ENCODE data around the gene RNF157. TPM values are rescaled to one million over a fixed set of nuclear protein-coding genes. Genes with fewer than 3 reads are reported as not detected.

RNF157 gene
- total and polyA plus RNA-seq, 10 of the 15 experiments (the other 5 are each of a cell fraction or from before 2014, with no cell fraction given): 1.4 to 15.9 (median 9.6) TPM

GRCh38 chr17:76104896-76105231 lies 135.4 kb downstream of the RNF157 start:
- Histone ChIP-seq H3K4me1 (ENCODE audit: control insufficient read depth, insufficient read depth, low read length) (peaks cover 6% of the 10 kb centered on the region), H3K27ac (ENCODE audit: control insufficient read depth, insufficient read depth) (no peak overlapping the region), H3K9ac (ENCODE audit: control insufficient read depth, insufficient read depth, low read length) (no peak overlapping the region), H3K79me2 (ENCODE audit: control insufficient read depth, insufficient read depth, low read length) (peaks cover 14% of the 10 kb centered on the region), H3K4me3 (no peak overlapping the region), H2AFZ (ENCODE audit: control insufficient read depth, low read depth, low read length) (no peak overlapping the region), H4K20me1 (ENCODE audit: control insufficient read depth, insufficient read depth) (no peaks in the 10 kb centered on the region), H3K36me3 (ENCODE audit: control insufficient read depth in 2 of 2, insufficient read depth in 2 of 2, low read length in 1 of 2) (peaks cover 1 to 10% of the 10 kb centered on the region in 2 experiments; a peak in 3 of 4 replicates), H3K4me2 (ENCODE audit: control insufficient read depth, insufficient read depth) (no peak overlapping the region), H3K9me3 (replicated peaks; ENCODE audit: control insufficient read depth, insufficient read depth, low read length) (no peaks in the 10 kb centered on the region; the same call in 2 of the 3 replicates), H3K27me3 (replicated peaks in 1 of 2; ENCODE audit: control insufficient read depth in 2 of 2, insufficient read depth in 2 of 2, low read length in 1 of 2) (no peaks in the 10 kb centered on the region)
- BruUV-seq (replicated peaks): no TSS peak
- SMC1A ChIA-PET (ENCODE audit: uncharacterized antibody, unreplicated experiment): no interaction called here
- no peak for DNase-seq (ENCODE audit: low read depth, low spot score)
- RAD21 ChIA-PET (ENCODE audit: unreplicated experiment): interaction anchor here (1.2 kb wide), 1 partner anchor 99 kb away, joined by 3 read pairs; no protein-coding TSS in a partner anchor
- CTCF ChIA-PET: interaction anchor here (2.2 to 7.6 kb wide), 2 partner anchors 91 to 175 kb away, joined by 13 to 40 read pairs; no protein-coding TSS in a partner anchor
- TF ChIP-seq, protein P1, sequence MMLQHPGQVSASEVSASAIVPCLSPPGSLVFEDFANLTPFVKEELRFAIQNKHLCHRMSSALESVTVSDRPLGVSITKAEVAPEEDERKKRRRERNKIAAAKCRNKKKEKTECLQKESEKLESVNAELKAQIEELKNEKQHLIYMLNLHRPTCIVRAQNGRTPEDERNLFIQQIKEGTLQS (IDR thresholded peaks at IDR 0.05; ENCODE audit: borderline replicate concordance, extremely low read depth, low read depth, low read length): no peak
- TF ChIP-seq NRF1 (conservative IDR thresholded peaks at IDR 0.05; ENCODE audit: low read depth, low read length) (no peak), POU2F2 (IDR thresholded peaks at IDR 0.05; ENCODE audit: borderline replicate concordance, low read depth, low read length) (no peak), NFXL1 (IDR thresholded peaks at IDR 0.05; ENCODE audit: borderline replicate concordance) (no peak), SRF (IDR thresholded peaks at IDR 0.05; ENCODE audit: low read depth in 2 of 2, low read length in 2 of 2) (no peak), MXI1 (IDR thresholded peaks at IDR 0.05; ENCODE audit: low read depth, low read length) (no peak), SUZ12 (IDR thresholded peaks at IDR 0.05; ENCODE audit: unreplicated experiment) (no peak), FOXM1 (IDR thresholded peaks at IDR 0.05; ENCODE audit: low read depth, low read length) (no peak), MYC (IDR thresholded peaks at IDR 0.05; ENCODE audit: insufficient read depth, insufficient read length, insufficient replicate concordance, low read length, severe bottlenecking) (no peak), SMC3 (IDR thresholded peaks at IDR 0.05; ENCODE audit: borderline replicate concordance, low read length) (no peak)
- 94% methylated on average over 5 of the region's 5 CpGs for WGBS (ENCODE audit: insufficient coverage, insufficient replicate concordance, low lambda C conversion rate, missing lambda C conversion rate)
- no peak for ATAC-seq
- in situ Hi-C loops (cut with MboI) (no loop called here), intact Hi-C loops (cut with micrococcal nuclease; ENCODE audit: unreplicated experiment) (no loop called here)
- no peak for FAIRE-seq
- POLR2A ChIA-PET: interaction anchor here (1.0 kb wide), 1 partner anchor 160 kb away, joined by 4 read pairs; the partner anchor contains the start of gene UBALD2

Data from GM12878 (cell line).